ENCODE measurements around the gene GPC2. TPM values are rescaled to one million over a fixed set of nuclear protein-coding genes. Genes with fewer than 3 reads are reported as not detected.

Gene GPC2
- total and polyA plus RNA-seq, 7 donors, result 0.16 to 0.77 (median 0.34) TPM

GRCh38 chr7:100141555-100141949, 35.6 kb downstream of the GPC2 start:
- Histone ChIP-seq H3K27ac (no peak overlapping the region), H3K27me3 (ENCODE audit: insufficient read depth in 3 of 3, low read length in 2 of 3) (no peaks in the 10 kb centered on the region), H3K9me3 (no peaks in the 10 kb centered on the region), H3K4me1 (no peaks in the 10 kb centered on the region), H3K36me3 (ENCODE audit: insufficient read depth in 1 of 2, low read depth in 1 of 2) (no peaks in the 10 kb centered on the region), H3K4me3 (no peak overlapping the region)
- no peak for ATAC-seq
- TF ChIP-seq, protein P1, sequence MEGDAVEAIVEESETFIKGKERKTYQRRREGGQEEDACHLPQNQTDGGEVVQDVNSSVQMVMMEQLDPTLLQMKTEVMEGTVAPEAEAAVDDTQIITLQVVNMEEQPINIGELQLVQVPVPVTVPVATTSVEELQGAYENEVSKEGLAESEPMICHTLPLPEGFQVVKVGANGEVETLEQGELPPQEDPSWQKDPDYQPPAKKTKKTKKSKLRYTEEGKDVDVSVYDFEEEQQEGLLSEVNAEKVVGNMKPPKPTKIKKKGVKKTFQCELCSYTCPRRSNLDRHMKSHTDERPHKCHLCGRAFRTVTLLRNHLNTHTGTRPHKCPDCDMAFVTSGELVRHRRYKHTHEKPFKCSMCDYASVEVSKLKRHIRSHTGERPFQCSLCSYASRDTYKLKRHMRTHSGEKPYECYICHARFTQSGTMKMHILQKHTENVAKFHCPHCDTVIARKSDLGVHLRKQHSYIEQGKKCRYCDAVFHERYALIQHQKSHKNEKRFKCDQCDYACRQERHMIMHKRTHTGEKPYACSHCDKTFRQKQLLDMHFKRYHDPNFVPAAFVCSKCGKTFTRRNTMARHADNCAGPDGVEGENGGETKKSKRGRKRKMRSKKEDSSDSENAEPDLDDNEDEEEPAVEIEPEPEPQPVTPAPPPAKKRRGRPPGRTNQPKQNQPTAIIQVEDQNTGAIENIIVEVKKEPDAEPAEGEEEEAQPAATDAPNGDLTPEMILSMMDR (IDR thresholded peaks at IDR 0.05), result no peak
- no peak for DNase-seq
- intact Hi-C loops (cut with DNase I), result no loop called here
- 64 to 68% (median 64%) methylated on average over 3 of the region's 3 CpGs for WGBS, 3 donors

DNA sequence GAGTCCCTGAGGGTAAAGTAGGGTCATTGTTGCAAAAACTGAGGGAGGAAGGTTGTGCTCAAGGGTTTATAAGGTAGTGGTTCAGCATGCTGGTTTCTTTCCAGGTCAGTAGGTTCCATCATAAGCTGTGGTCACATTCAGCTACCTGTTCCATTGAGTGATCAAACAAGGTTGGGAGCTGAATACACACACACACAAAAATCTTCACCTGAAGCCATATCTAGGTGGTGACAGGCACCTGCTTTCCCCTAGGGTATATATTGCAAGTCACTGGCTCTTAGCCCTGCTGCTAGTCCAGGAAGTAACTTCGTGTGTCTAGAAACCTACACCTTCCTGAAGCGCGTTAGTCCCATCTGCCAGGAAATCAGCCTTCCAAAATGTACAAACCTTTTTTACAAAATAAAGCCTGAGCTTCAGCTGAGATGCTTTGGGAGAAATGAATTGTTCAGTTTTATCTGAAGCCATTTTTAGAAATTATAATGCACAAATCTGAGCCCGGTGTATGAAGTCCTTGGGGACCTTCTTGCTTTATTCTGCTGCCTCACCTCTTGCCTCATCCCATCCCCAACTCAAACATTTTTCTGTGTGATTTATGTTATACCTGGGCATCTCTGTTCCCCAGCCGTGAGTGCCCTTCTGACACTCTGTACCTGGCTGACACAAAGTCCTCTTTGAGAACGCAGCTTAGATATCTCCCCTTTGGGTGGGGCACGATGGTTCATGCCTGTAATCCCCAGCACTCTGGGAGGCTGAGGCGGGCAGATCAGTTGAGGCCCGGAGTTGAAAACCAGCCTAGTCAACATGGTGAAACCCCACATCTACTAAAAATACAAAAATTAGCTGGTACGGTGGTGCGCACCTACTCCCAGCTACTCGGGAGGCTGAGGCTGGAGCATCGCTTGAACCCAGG, 39.1 kb downstream of the GPC2 start:
- ATAC-seq, result no peak
- Histone ChIP-seq H3K4me1 (no peaks in the 10 kb centered on the region), H3K36me3 (ENCODE audit: insufficient read depth in 1 of 2, low read depth in 1 of 2) (no peaks in the 10 kb centered on the region), H3K9me3 (no peaks in the 10 kb centered on the region), H3K4me3 (no peak overlapping the region), H3K27me3 (ENCODE audit: insufficient read depth in 3 of 3, low read length in 2 of 3) (no peaks in the 10 kb centered on the region), H3K27ac (no peak overlapping the region)
- 74 to 78% (median 75%) methylated on average over 13 of the region's 13 CpGs for WGBS, 3 donors
- intact Hi-C loops (cut with DNase I), result no loop called here
- TF ChIP-seq, protein P1 (IDR thresholded peaks at IDR 0.05), result no peak
- DNase-seq, result no peak

DNA sequence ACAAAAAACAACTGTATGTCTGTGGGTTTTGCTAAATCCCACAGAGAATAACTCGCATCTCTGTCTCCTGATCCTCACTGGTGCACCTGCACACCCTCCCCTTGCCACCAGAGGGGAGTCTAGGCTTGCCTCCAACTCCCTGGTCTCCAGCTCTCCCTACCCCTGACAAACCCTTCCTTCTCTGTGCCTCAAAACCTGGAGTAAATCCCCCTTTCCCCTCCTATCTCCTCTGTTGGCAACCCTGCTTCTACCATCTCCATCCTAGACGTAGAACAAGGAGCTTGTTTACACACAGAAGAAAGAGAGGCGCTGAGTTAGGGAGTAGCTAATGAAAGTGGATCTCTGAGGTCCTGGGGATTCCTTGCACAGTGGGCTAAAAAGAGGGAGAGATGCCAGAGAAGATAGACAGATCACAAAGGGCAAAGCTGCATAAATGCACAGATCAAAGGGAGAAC, 44.5 kb downstream of the GPC2 start:
- TF ChIP-seq, protein P1 (IDR thresholded peaks at IDR 0.05), result peak; percentile 63
- H3K36me3 ChIP-seq (ENCODE audit: insufficient read depth in 1 of 2, low read depth in 1 of 2), result no peaks in the 10 kb centered on the region
- ATAC-seq, result peak; percentile 50 to 74 (median 60)
- H3K4me3 ChIP-seq, result no peak overlapping the region
- peaks cover 6% of the 10 kb centered on the region for H3K4me1 ChIP-seq
- no peaks in the 10 kb centered on the region for H3K9me3 ChIP-seq
- WGBS, 3 donors, result 19 to 31% (median 26%) methylated on average over 3 of the region's 3 CpGs
- intact Hi-C loops (cut with DNase I), result no loop called here
- H3K27me3 ChIP-seq (ENCODE audit: insufficient read depth in 3 of 3, low read length in 2 of 3), result no peaks in the 10 kb centered on the region
- H3K27ac ChIP-seq, result no peak overlapping the region
- DNase-seq, result no peak

GRCh38 chr7:100132126-100132525, 45.1 kb downstream of the GPC2 start:
- ATAC-seq (no peak), DNase-seq (no peak)
- TF ChIP-seq, protein P1 (IDR thresholded peaks at IDR 0.05), result no peak
- no peak overlapping the region for H3K27ac ChIP-seq
- no peaks in the 10 kb centered on the region for H3K36me3 ChIP-seq (ENCODE audit: insufficient read depth in 1 of 2, low read depth in 1 of 2)
- H3K4me1 ChIP-seq, result peaks cover 7% of the 10 kb centered on the region
- intact Hi-C loops (cut with DNase I), result no loop called here
- no peaks in the 10 kb centered on the region for H3K27me3 ChIP-seq (ENCODE audit: insufficient read depth in 3 of 3, low read length in 2 of 3)
- H3K4me3 ChIP-seq, result no peak overlapping the region
- 63 to 68% (median 64%) methylated on average over 7 of the region's 7 CpGs for WGBS, 3 donors
- H3K9me3 ChIP-seq, result no peaks in the 10 kb centered on the region
